ENCODE results near the gene LLGL2. TPM values are rescaled to one million over a fixed set of nuclear protein-coding genes. Genes with fewer than 3 reads are reported as not detected.
A peak's percentile ranks its signal among the peaks of the same experiment; 100 is the strongest.
"Not testable (repeated sequence)": the region's sequence is repeated elsewhere in the genome, so short reads cannot be mapped to it uniquely, and the experiment has no call there.

LLGL2 gene
- total and polyA plus RNA-seq, 10 donors = 28.6 to 153 (median 80.0) TPM

DNA sequence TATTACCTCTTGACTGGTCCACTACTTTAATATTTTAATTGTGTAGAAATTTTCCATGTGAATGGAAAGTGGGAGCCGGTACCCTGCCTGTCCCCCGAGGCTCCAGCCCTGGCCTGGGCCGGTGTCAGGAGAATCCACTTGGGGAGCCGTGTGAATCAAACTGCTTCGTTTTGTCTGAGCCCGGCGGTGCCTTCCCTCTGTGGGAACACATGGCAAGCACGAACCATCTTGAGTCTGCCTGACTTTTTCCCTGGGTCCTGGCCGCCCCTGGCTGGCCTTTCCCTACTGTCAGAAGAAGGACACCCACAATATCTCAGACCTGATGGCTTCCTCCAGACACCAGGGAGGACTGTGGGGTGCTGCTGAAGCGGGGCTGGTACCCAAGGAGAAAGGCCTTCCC is 49.7 kb downstream of the LLGL2 start:
- no peak for DNase-seq
- Histone ChIP-seq H3K36me3 (peaks cover 0 to 52% (median 16%) of the 10 kb centered on the region in 6 donors), H3K4me1 (peaks cover 0 to 36% (median 22%) of the 10 kb centered on the region in 6 donors), H3K4me3 (no peak overlapping the region), H3K27me3 (replicated peaks in 1 of 7) (no peaks in the 10 kb centered on the region), H3K27ac (no peak overlapping the region), H3K9me3 (no peaks in the 10 kb centered on the region)
- WGBS, 5 donors = 88 to 100% (median 95%) methylated on average over 10 of the region's 10 CpGs
- TF ChIP-seq POLR2A (IDR thresholded peaks at IDR 0.05) (no peak), POLR2AphosphoS5 (IDR thresholded peaks at IDR 0.05) (no peak)
- TF ChIP-seq, protein P1, sequence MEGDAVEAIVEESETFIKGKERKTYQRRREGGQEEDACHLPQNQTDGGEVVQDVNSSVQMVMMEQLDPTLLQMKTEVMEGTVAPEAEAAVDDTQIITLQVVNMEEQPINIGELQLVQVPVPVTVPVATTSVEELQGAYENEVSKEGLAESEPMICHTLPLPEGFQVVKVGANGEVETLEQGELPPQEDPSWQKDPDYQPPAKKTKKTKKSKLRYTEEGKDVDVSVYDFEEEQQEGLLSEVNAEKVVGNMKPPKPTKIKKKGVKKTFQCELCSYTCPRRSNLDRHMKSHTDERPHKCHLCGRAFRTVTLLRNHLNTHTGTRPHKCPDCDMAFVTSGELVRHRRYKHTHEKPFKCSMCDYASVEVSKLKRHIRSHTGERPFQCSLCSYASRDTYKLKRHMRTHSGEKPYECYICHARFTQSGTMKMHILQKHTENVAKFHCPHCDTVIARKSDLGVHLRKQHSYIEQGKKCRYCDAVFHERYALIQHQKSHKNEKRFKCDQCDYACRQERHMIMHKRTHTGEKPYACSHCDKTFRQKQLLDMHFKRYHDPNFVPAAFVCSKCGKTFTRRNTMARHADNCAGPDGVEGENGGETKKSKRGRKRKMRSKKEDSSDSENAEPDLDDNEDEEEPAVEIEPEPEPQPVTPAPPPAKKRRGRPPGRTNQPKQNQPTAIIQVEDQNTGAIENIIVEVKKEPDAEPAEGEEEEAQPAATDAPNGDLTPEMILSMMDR (IDR thresholded peaks at IDR 0.05 in 8 of 11, conservative IDR thresholded peaks at IDR 0.05 in 3 of 11) = no peak
- intact Hi-C loops (cut with DNase I; ENCODE audit: low total_unique reads) = no loop called here

GRCh38 chr17:75575728-75576127 is 50.2 kb downstream of the LLGL2 start:
- intact Hi-C loops (cut with DNase I; ENCODE audit: low total_unique reads) = no loop called here
- Histone ChIP-seq H3K27ac (no peak overlapping the region), H3K4me3 (no peak overlapping the region), H3K27me3 (replicated peaks in 1 of 7) (no peaks in the 10 kb centered on the region), H3K4me1 (peaks cover 0 to 31% (median 17%) of the 10 kb centered on the region in 6 donors), H3K9me3 (no peaks in the 10 kb centered on the region), H3K36me3 (peaks cover 0 to 47% (median 12%) of the 10 kb centered on the region in 6 donors)
- no peak for DNase-seq
- 67 to 95% (median 90%) methylated on average over 11 of the region's 11 CpGs for WGBS, 5 donors
- TF ChIP-seq POLR2A (IDR thresholded peaks at IDR 0.05) = no peak
- TF ChIP-seq POLR2AphosphoS5 (IDR thresholded peaks at IDR 0.05) = peak in 1 of 3 donors; percentile 23

- DNase-seq = no peak
- Histone ChIP-seq H3K4me1 (peaks cover 0 to 22% (median 8%) of the 10 kb centered on the region in 6 donors), H3K36me3 (peaks cover 0 to 37% (median 11%) of the 10 kb centered on the region in 6 donors), H3K9me3 (no peaks in the 10 kb centered on the region), H3K27ac (no peak overlapping the region), H3K27me3 (replicated peaks in 1 of 7) (no peaks in the 10 kb centered on the region), H3K4me3 (no peak overlapping the region)
- TF ChIP-seq POLR2AphosphoS5 (IDR thresholded peaks at IDR 0.05) = no peak
- TF ChIP-seq, protein P1 (IDR thresholded peaks at IDR 0.05 in 8 of 11, conservative IDR thresholded peaks at IDR 0.05 in 3 of 11) = no peak
- no peak for TF ChIP-seq POLR2A (IDR thresholded peaks at IDR 0.05)
- WGBS, 5 donors = 82 to 90% (median 83%) methylated on average over 12 to 15 of the region's 15 CpGs
- intact Hi-C loops (cut with DNase I; ENCODE audit: low total_unique reads) = no loop called here
Observed at GRCh38 chr17:75576661-75577060, 51.2 kb downstream of the LLGL2 start.

- H3K4me3 ChIP-seq = peak overlapping the region in 1 of 8 donors; percentile 45
- intact Hi-C loops (cut with DNase I; ENCODE audit: low total_unique reads); DNase-seq; H3K27ac ChIP-seq; H3K36me3 ChIP-seq; H3K27me3 ChIP-seq (replicated peaks in 1 of 7); H3K9me3 ChIP-seq: not testable (repeated sequence)
- 42 to 80% (median 55%) methylated on average over 23 of the region's 23 CpGs for WGBS, 5 donors
- peak in 2 of 3 donors; percentile 20 to 82 for TF ChIP-seq POLR2AphosphoS5 (IDR thresholded peaks at IDR 0.05)
- H3K4me1 ChIP-seq = peaks cover 0 to 18% (median 5%) of the 10 kb centered on the region in 6 donors
Observed at GRCh38 chr17:75581121-75581725, 55.7 kb downstream of the LLGL2 start.

DNA sequence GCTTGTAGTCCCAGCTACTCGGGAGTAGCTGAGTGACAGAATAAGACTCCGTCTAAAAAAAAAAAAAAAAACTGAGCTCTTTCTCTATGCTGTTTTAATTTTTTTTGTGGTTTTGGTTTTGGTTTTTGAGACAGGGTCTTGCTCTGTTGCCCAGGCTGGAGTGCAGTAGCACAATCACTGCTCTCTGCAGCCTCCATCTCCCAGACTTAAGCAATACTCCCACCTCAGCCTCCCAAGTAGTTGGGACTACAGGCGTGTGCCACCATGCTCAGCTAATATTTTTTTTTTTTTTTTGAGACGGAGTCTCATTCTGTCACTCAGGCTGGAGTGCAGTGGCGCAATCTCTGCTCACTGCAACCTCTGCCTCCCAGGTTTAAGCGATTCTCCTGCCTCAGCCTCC is 57.7 kb downstream of the LLGL2 start:
- intact Hi-C loops (cut with DNase I; ENCODE audit: low total_unique reads); H3K27me3 ChIP-seq (replicated peaks in 1 of 7): not testable (repeated sequence)
- 77 to 92% (median 81%) methylated on average over 6 of the region's 6 CpGs for WGBS, 5 donors

More for the DNA sequence above, 57.7 kb downstream of the LLGL2 start:
- H3K9me3 ChIP-seq, DNase-seq, H3K4me3 ChIP-seq, H3K36me3 ChIP-seq, H3K27ac ChIP-seq: not testable (repeated sequence)
- H3K4me1 ChIP-seq = peaks cover 0 to 28% (median 16%) of the 10 kb centered on the region in 6 donors
